ENCODE measurements around the gene DBR1. TPM values are rescaled to one million over a fixed set of nuclear protein-coding genes. Genes with fewer than 3 reads are reported as not detected.

The DBR1 gene
- total RNA-seq, 8 experiments from 2014 or later: 10.8 to 19.7 (median 12.9) TPM

Other genes starting within 250 kb of the DBR1 start
- gene CLDN18, start 164.8 kb downstream of the DBR1 start, total RNA-seq: 1 to 10 TPM in 3 of 8 experiments, under 1 TPM in 5; 0.16 to 2.8 (median 0.59) TPM
- gene DZIP1L, start 59.3 kb downstream of the DBR1 start, total RNA-seq: 10 to 100 TPM in 4 of 8 experiments, 1 to 10 TPM in 4; 3.9 to 59.9 (median 12.1) TPM
- 1 to 10 TPM in 1 of 8 experiments, under 1 TPM in 4, not detected in 3; 0.19 to 1.4 (median 0.40) TPM for gene A4GNT, start 42.5 kb downstream of the DBR1 start, total RNA-seq
- gene ARMC8, start 12.4 kb upstream of the DBR1 start, total RNA-seq: 10 to 100 TPM; 23.2 to 49.1 (median 41.9) TPM
- 10 to 100 TPM in 1 of 8 experiments, 1 to 10 TPM in 7; 2.2 to 13.2 (median 3.7) TPM for gene NME9, start 154.9 kb upstream of the DBR1 start, total RNA-seq
- gene MRAS, start 173.7 kb upstream of the DBR1 start, total RNA-seq: 100 to 1,000 TPM in 1 of 8 experiments, 10 to 100 TPM in 7; 30.3 to 150 (median 42.1) TPM